ENCODE data around the gene ZNF488.
"Not testable (repeated sequence)": the region's sequence is repeated elsewhere in the genome, so short reads cannot be mapped to it uniquely, and the experiment has no call there.

Gene ZNF488

GRCh38 chr10:47409171-47409865 lies 25.2 kb upstream of the ZNF488 start:
- DNase-seq: no peak

GRCh38 chr10:47408606-47409005 lies 24.5 kb upstream of the ZNF488 start:
- DNase-seq: no peak

- no peak for DNase-seq
Measured at GRCh38 chr10:47406870-47407691, 23.0 kb upstream of the ZNF488 start.

- no peak for DNase-seq
Measured at GRCh38 chr10:47406548-47406869, 22.4 kb upstream of the ZNF488 start.

GRCh38 chr10:47405857-47406547 lies 21.9 kb upstream of the ZNF488 start:
- DNase-seq: no peak

- DNase-seq: no peak
Measured at GRCh38 chr10:47404937-47405336, 20.8 kb upstream of the ZNF488 start.

- no peak for DNase-seq
Measured at GRCh38 chr10:47404446-47404845, 20.4 kb upstream of the ZNF488 start.

GRCh38 chr10:47403446-47404318 lies 19.6 kb upstream of the ZNF488 start:
- no peak for DNase-seq

GRCh38 chr10:47402641-47403301 lies 18.7 kb upstream of the ZNF488 start:
- DNase-seq: no peak

GRCh38 chr10:47401874-47402640 lies 18.0 kb upstream of the ZNF488 start:
- no peak for DNase-seq

GRCh38 chr10:47401210-47401609 lies 17.1 kb upstream of the ZNF488 start:
- no peak for DNase-seq

- no peak for DNase-seq
Measured at GRCh38 chr10:47400786-47401185, 16.7 kb upstream of the ZNF488 start.

GRCh38 chr10:47400251-47400650 lies 16.2 kb upstream of the ZNF488 start:
- DNase-seq: no peak

GRCh38 chr10:47397256-47397655 lies 13.2 kb upstream of the ZNF488 start:
- no peak for DNase-seq

- DNase-seq: no peak
Measured at GRCh38 chr10:47396311-47396717, 12.2 kb upstream of the ZNF488 start.

- no peak for DNase-seq
Measured at GRCh38 chr10:47389619-47390018, 5.5 kb upstream of the ZNF488 start.

- no peak for DNase-seq
Measured at GRCh38 chr10:47388879-47389278, 4.8 kb upstream of the ZNF488 start.

- not testable (repeated sequence) for DNase-seq
Measured at GRCh38 chr10:47386104-47386503, 2.0 kb upstream of the ZNF488 start.

GRCh38 chr10:47383261-47384147 lies 589 bp downstream of the ZNF488 start:
- peak; percentile 75 for DNase-seq
